ENCODE measurements around the gene PTPRM.

Gene PTPRM

GRCh38 chr18:7926526-7926925, 359.4 kb downstream of the PTPRM start:
- TF ChIP-seq TSHZ2 (CRISPR knock-in tag; IDR thresholded peaks at IDR 0.05) (no peak), RARB (CRISPR knock-in tag; IDR thresholded peaks at IDR 0.05) (no peak), ESRRG (CRISPR knock-in tag; IDR thresholded peaks at IDR 0.05) (no peak), TCF4 (CRISPR knock-in tag; IDR thresholded peaks at IDR 0.05; ENCODE audit: borderline replicate concordance) (no peak), ISL1 (CRISPR knock-in tag; IDR thresholded peaks at IDR 0.05) (no peak), ZNF8 (CRISPR knock-in tag; IDR thresholded peaks at IDR 0.05) (no peak)
- no peak for ATAC-seq

GRCh38 chr18:7927119-7927518, 360.0 kb downstream of the PTPRM start:
- ATAC-seq = no peak

GRCh38 chr18:7931763-7932162, 364.6 kb downstream of the PTPRM start:
- TF ChIP-seq ESRRG (CRISPR knock-in tag; IDR thresholded peaks at IDR 0.05) = no peak
- TF ChIP-seq ZNF70 (CRISPR knock-in tag; IDR thresholded peaks at IDR 0.05) = no peak
- no peak for TF ChIP-seq TSHZ2 (CRISPR knock-in tag; IDR thresholded peaks at IDR 0.05)
- TF ChIP-seq TOX (CRISPR knock-in tag; IDR thresholded peaks at IDR 0.05; ENCODE audit: borderline replicate concordance) = no peak
- TF ChIP-seq RARB (CRISPR knock-in tag; IDR thresholded peaks at IDR 0.05) = no peak
- TF ChIP-seq CSDC2 (CRISPR knock-in tag; IDR thresholded peaks at IDR 0.05) = no peak
- no peak for TF ChIP-seq TCF4 (CRISPR knock-in tag; IDR thresholded peaks at IDR 0.05; ENCODE audit: borderline replicate concordance)
- no peak for TF ChIP-seq ARNTL (CRISPR knock-in tag; IDR thresholded peaks at IDR 0.05; ENCODE audit: borderline replicate concordance, low read depth)
- TF ChIP-seq POU6F1 (CRISPR knock-in tag; IDR thresholded peaks at IDR 0.05; ENCODE audit: borderline replicate concordance, low read depth) = no peak
- no peak for TF ChIP-seq BACH2 (CRISPR knock-in tag; IDR thresholded peaks at IDR 0.05; ENCODE audit: borderline replicate concordance)
- no peak for TF ChIP-seq OSR1 (CRISPR knock-in tag; IDR thresholded peaks at IDR 0.05)
- no peak for TF ChIP-seq ZC3H10 (CRISPR knock-in tag; IDR thresholded peaks at IDR 0.05)
- ATAC-seq = no peak

More at GRCh38 chr18:7927119-7927518, 360.0 kb downstream of the PTPRM start:
- TF ChIP-seq GLIS3 (CRISPR knock-in tag; IDR thresholded peaks at IDR 0.05) (no peak), CSDC2 (CRISPR knock-in tag; IDR thresholded peaks at IDR 0.05) (no peak), TOX (CRISPR knock-in tag; IDR thresholded peaks at IDR 0.05; ENCODE audit: borderline replicate concordance) (no peak), ZNF8 (CRISPR knock-in tag; IDR thresholded peaks at IDR 0.05) (no peak), ZFP30 (CRISPR knock-in tag; IDR thresholded peaks at IDR 0.05) (no peak), PPARA (CRISPR knock-in tag; IDR thresholded peaks at IDR 0.05; ENCODE audit: borderline replicate concordance) (no peak), TCF4 (CRISPR knock-in tag; IDR thresholded peaks at IDR 0.05; ENCODE audit: borderline replicate concordance) (no peak), ESRRG (CRISPR knock-in tag; IDR thresholded peaks at IDR 0.05) (no peak), POU6F1 (CRISPR knock-in tag; IDR thresholded peaks at IDR 0.05; ENCODE audit: borderline replicate concordance, low read depth) (no peak), SNAI2 (CRISPR knock-in tag; IDR thresholded peaks at IDR 0.05) (no peak)

- ATAC-seq = no peak
- TF ChIP-seq RARB (CRISPR knock-in tag; IDR thresholded peaks at IDR 0.05) = no peak
- TF ChIP-seq CSDC2 (CRISPR knock-in tag; IDR thresholded peaks at IDR 0.05) = no peak
- no peak for TF ChIP-seq CREB5 (CRISPR knock-in tag; IDR thresholded peaks at IDR 0.05; ENCODE audit: low read depth)
- no peak for TF ChIP-seq POU6F1 (CRISPR knock-in tag; IDR thresholded peaks at IDR 0.05; ENCODE audit: borderline replicate concordance, low read depth)
- no peak for TF ChIP-seq ZC3H10 (CRISPR knock-in tag; IDR thresholded peaks at IDR 0.05)
- no peak for TF ChIP-seq PATZ1 (CRISPR knock-in tag; IDR thresholded peaks at IDR 0.05; ENCODE audit: borderline replicate concordance)
- TF ChIP-seq TCF4 (CRISPR knock-in tag; IDR thresholded peaks at IDR 0.05; ENCODE audit: borderline replicate concordance) = no peak
- TF ChIP-seq ZNF8 (CRISPR knock-in tag; IDR thresholded peaks at IDR 0.05) = no peak
- no peak for TF ChIP-seq ARNTL (CRISPR knock-in tag; IDR thresholded peaks at IDR 0.05; ENCODE audit: borderline replicate concordance, low read depth)
- no peak for TF ChIP-seq OSR1 (CRISPR knock-in tag; IDR thresholded peaks at IDR 0.05)
- TF ChIP-seq ESRRG (CRISPR knock-in tag; IDR thresholded peaks at IDR 0.05) = no peak
- TF ChIP-seq GLIS3 (CRISPR knock-in tag; IDR thresholded peaks at IDR 0.05) = no peak
- no peak for TF ChIP-seq SNAI2 (CRISPR knock-in tag; IDR thresholded peaks at IDR 0.05)
- TF ChIP-seq ISL1 (CRISPR knock-in tag; IDR thresholded peaks at IDR 0.05) = no peak
Measured at GRCh38 chr18:7937268-7937667, 370.2 kb downstream of the PTPRM start.

Measured in SK-N-SH treated with all-trans-retinoic acid at 6 μM for 48 hours (cell line).